BJ (cell line): ENCODE data around the gene C19orf25. TPM values are rescaled to one million over a fixed set of nuclear protein-coding genes. Genes with fewer than 3 reads are reported as not detected.
"Not testable (repeated sequence)": the region's sequence is repeated elsewhere in the genome, so short reads cannot be mapped to it uniquely, and the experiment has no call there.

Source experiments
- CTCF ChIA-PET: fragments of 350-600 bp; formaldehyde crosslinking; extraction: SDS; loops from one replicate; lab custom pipeline; 2021; ENCODE audit warnings: antibody characterized with exemption, inconsistent platforms; lab: Yijun Ruan, JAX
- POLR2A ChIA-PET: fragments of 300-600 bp; sonication (Branson Sonifier 250); formaldehyde crosslinking; extraction: SDS; loops from one replicate; lab custom pipeline; 2021; ENCODE audit warnings: antibody characterized with exemption; lab: Charles Lee
- DNase-seq: peaks from one replicate; pipeline ENCODE4 v3.0.0-alpha.2; 2011; ENCODE audit warnings: low read depth
- H3K27me3 ChIP-seq: 2 replicates; pipeline ENCODE4 v1.6.0; 2011; ENCODE audit warnings: low read length; ENCODE audit not compliant: control insufficient read depth, insufficient read depth
- H3K36me3 ChIP-seq: 2 replicates; pipeline ENCODE4 v1.5.1; 2011; ENCODE audit warnings: low read length; ENCODE audit not compliant: control insufficient read depth, insufficient read depth
- H3K4me3 ChIP-seq: 2 replicates; pipeline ENCODE4 v1.5.1; 2011; ENCODE audit warnings: low read depth, mild to moderate bottlenecking, control low read depth, low read length
- polyA plus RNA-seq: library from polyadenylated mRNA; depleted of rRNA; stranded (reverse); fragments of >200 nt; gene quantifications from 2 replicates; pipeline ENCODE4 v1.2.3, GENCODE V29; 2011
- TF ChIP-seq, protein P1 (sequence below): IDR thresholded peaks from 2 replicates; pipeline ENCODE4 v1.5.1; 2011; ENCODE audit warnings: low read depth, mild to moderate bottlenecking, control low read depth, inconsistent platforms, low read length, moderate library complexity; ENCODE audit not compliant: insufficient read depth

Gene C19orf25
- polyA plus RNA-seq, 1 experiment = 32.6 TPM

DNA sequence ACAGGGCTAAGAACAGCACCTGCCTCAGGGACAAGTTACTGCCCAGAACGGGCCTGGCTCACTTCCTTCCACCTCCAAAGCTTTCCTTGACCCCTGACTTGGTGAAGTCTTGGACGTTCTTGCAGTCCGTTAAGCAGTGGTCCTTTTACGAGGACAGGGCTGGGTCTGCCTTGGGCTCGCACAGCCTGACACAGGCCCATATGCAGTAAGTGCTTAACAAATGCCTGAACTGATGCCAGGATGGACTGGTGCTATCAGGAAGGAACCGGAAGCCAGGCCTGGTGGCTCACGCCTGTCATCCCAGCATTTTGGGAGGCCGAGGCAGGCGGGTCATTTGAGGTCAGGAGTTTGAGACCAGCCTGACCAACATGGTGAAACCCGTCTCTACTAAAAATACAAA, 43.0 kb upstream of the C19orf25 start:
- Histone ChIP-seq H3K36me3 (no peaks in the 10 kb centered on the region), H3K4me3 (no peak overlapping the region), H3K27me3 (peaks cover 19% of the 10 kb centered on the region)
- DNase-seq = no peak
- ChIA-PET CTCF (interaction anchor here (0.6 to 1.0 kb wide), 2 partner anchors 24 to 67 kb away, joined by 3 to 4 read pairs; no protein-coding TSS in a partner anchor), POLR2A (no interaction called here)
- TF ChIP-seq, protein P1, sequence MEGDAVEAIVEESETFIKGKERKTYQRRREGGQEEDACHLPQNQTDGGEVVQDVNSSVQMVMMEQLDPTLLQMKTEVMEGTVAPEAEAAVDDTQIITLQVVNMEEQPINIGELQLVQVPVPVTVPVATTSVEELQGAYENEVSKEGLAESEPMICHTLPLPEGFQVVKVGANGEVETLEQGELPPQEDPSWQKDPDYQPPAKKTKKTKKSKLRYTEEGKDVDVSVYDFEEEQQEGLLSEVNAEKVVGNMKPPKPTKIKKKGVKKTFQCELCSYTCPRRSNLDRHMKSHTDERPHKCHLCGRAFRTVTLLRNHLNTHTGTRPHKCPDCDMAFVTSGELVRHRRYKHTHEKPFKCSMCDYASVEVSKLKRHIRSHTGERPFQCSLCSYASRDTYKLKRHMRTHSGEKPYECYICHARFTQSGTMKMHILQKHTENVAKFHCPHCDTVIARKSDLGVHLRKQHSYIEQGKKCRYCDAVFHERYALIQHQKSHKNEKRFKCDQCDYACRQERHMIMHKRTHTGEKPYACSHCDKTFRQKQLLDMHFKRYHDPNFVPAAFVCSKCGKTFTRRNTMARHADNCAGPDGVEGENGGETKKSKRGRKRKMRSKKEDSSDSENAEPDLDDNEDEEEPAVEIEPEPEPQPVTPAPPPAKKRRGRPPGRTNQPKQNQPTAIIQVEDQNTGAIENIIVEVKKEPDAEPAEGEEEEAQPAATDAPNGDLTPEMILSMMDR = no peak

DNA sequence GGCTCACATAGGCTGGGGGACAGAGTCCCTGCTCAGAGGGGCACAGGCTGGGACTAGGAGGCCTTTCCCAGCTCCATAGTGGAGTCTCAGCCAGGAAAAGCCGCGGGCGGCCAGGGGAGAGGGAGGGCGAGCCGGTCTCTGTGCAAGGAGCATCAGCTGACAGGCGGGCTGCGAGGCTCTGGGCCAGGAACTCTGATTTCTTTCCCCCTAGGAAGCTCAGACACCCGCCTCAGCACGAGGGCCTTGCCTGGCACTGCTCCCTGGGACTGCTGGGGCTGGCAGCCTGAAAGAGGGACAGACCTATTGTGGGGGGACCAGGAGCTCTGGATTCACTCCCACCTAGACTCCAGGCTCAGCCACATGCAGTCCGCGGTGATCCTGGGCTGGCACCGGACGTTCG, 42.6 kb upstream of the C19orf25 start:
- peaks cover 19% of the 10 kb centered on the region for H3K27me3 ChIP-seq
- DNase-seq = no peak
- H3K36me3 ChIP-seq = no peaks in the 10 kb centered on the region
- POLR2A ChIA-PET = no interaction called here
- TF ChIP-seq, protein P1 = no peak
- CTCF ChIA-PET = interaction anchor here (0.6 to 1.0 kb wide), 2 partner anchors 24 to 67 kb away, joined by 3 to 4 read pairs; no protein-coding TSS in a partner anchor
- no peak overlapping the region for H3K4me3 ChIP-seq

DNA sequence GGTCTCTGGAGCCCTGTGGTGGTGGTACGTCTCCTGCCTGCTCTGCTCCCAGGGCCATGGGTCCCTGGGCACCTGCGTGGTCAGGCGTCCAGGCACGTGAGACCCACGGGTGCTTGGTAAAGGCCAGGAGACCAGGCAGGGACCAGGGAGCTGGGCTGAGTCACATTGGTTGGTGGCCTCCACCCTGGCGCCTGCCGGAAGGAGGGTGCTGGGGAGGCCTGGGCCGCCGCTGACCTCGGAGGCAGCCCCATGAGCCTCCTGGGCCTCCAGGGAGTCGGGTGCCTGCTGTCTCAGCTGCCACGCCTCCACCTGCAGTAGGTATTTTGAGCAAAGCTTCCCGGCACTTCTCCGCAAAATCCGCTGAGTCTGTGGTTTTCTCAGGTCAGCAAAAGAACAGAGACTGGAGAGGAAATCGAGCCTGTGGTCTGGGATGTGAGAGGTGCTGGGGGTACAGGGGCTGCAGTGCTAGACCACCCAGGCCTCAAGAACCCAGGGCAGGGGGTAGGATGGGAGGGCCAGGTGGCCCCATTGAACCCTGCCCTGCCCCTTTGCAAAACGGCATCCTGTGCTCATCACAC, 41.3 kb upstream of the C19orf25 start:
- ChIA-PET CTCF (no interaction called here), POLR2A (no interaction called here)
- DNase-seq = no peak

DNA sequence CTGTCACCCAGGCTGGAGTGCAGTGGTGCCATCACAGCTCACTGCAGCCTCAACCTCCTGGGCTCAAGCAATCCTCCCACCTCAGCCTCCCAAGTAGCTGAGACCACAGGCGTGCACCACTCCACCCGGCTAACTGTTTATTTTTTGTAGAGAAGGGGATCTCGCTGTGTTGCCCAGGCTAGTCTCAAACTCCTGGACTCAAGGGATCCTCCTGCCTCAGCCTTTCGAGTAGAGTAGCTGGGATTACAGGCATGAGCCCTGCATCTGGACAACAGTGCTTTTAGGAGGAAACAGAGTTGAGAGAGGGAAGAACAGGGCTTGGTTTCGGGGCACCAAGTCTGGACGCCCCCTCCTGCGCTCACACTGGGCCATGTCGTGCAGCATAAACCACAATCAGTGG, 40.8 kb upstream of the C19orf25 start:
- H3K36me3 ChIP-seq, H3K4me3 ChIP-seq, POLR2A ChIA-PET, DNase-seq: not testable (repeated sequence)
- CTCF ChIA-PET = interaction anchor here (0.8 kb wide), 1 partner anchor 26 kb away, joined by 5 read pairs; no protein-coding TSS in a partner anchor
- H3K27me3 ChIP-seq = peaks cover 16% of the 10 kb centered on the region

More for the DNA sequence above, 41.3 kb upstream of the C19orf25 start:
- Histone ChIP-seq H3K27me3 (peaks cover 19% of the 10 kb centered on the region), H3K4me3 (no peak overlapping the region), H3K36me3 (no peaks in the 10 kb centered on the region)
- TF ChIP-seq, protein P1 = no peak

DNA sequence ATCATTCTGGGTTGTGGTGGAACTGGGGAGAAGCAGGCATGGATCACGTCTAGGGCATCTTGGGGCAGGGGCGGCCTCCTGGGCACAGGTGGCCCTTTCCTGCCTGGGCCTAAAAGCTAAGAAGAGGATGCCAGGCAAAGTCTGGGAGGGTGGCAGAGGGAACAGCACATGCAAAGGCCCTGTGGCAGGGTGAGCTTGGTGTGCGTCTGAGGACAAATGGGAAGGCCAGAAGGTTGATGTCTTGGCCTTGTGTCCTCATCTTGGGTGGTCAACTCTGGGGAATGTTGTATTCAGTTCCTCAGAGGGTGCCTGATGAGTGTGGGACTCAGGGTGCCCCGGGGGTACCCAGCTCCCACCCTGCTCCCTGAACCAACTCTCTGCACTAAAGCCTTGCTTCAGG, 39.5 kb upstream of the C19orf25 start:
- H3K36me3 ChIP-seq = no peaks in the 10 kb centered on the region
- CTCF ChIA-PET = interaction anchor here (0.7 kb wide), 1 partner anchor 339 kb away, joined by 3 read pairs; no protein-coding TSS in a partner anchor
- no peak for DNase-seq
- no peak overlapping the region for H3K4me3 ChIP-seq
- H3K27me3 ChIP-seq = peaks cover 9% of the 10 kb centered on the region
- TF ChIP-seq, protein P1 = no peak
- POLR2A ChIA-PET = no interaction called here

DNA sequence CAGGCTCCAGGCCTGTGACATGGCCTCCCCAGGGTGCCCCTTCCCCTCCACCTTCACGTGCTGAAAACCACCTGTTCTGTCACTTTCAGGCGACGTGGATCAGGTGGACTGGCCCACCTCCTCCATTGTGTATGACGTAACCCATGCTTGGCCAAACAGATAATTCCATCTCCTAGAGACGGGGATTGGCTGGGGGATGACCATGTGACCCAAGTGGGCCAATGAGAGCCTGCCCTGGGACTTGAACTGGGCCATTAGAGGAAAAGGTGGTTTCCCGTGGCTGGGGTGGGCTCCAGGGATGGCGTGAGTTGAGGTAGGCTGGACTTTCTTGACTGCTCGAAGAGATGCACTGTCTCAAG, 37.4 kb upstream of the C19orf25 start:
- TF ChIP-seq, protein P1 = no peak
- Histone ChIP-seq H3K27me3 (peaks cover 3% of the 10 kb centered on the region; the same call in 1 of the 2 replicates), H3K36me3 (no peaks in the 10 kb centered on the region), H3K4me3 (no peak overlapping the region)
- DNase-seq = no peak
- ChIA-PET CTCF (no interaction called here), POLR2A (no interaction called here)
